Measurements from ENCODE around the gene PLD6.

The PLD6 gene

DNA sequence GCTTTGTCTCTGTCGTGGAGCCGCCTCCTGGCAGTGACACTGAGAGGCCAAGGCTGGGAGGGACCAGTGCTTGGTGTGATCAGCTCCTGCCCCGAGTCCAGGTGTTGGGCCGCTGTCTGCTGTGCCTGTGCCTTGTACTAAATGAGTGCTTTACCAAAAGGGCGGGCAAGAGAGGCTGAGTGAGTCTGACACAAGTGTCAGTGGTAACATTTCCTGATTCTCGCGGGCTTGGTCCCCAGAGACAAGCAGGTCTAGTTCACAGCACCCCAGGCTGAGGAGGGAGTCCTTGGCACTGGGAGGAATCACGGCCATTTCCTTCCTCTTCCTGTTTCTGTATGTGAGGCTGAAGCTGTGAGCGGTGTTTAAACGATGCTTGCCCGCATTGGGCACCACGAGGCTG, 30.2 kb downstream of the PLD6 start:
- CTCF ChIA-PET, result interaction anchor here (0.8 kb wide), 1 partner anchor 34 kb away, joined by 4 read pairs; no protein-coding TSS in a partner anchor
- no peak for TF ChIP-seq ARNT (IDR thresholded peaks at IDR 0.05)
- TF ChIP-seq SP1 (IDR thresholded peaks at IDR 0.05), result no peak
- TF ChIP-seq CTBP1 (IDR thresholded peaks at IDR 0.05; ENCODE audit: borderline replicate concordance), result no peak
- TF ChIP-seq ZNF384 (IDR thresholded peaks at IDR 0.05), result no peak
- no peak for TF ChIP-seq FOXA1 (IDR thresholded peaks at IDR 0.05)
- TF ChIP-seq SUZ12 (IDR thresholded peaks at IDR 0.05), result no peak
- no peak for TF ChIP-seq HDGF (IDR thresholded peaks at IDR 0.05; ENCODE audit: borderline replicate concordance)
- no peak for TF ChIP-seq FOXK2 (IDR thresholded peaks at IDR 0.05)
- TF ChIP-seq L3MBTL2 (conservative IDR thresholded peaks at IDR 0.05), result no peak
- TF ChIP-seq ELF4 (IDR thresholded peaks at IDR 0.05), result no peak
- TF ChIP-seq FOXM1 (IDR thresholded peaks at IDR 0.05; ENCODE audit: borderline replicate concordance), result no peak
- TF ChIP-seq LEF1 (IDR thresholded peaks at IDR 0.05; ENCODE audit: borderline replicate concordance), result no peak
- TF ChIP-seq BHLHE40 (IDR thresholded peaks at IDR 0.05; ENCODE audit: borderline replicate concordance), result no peak
- TF ChIP-seq TARDBP (IDR thresholded peaks at IDR 0.05), result no peak
- no peak for TF ChIP-seq PKNOX1 (IDR thresholded peaks at IDR 0.05)
- TF ChIP-seq NFRKB (IDR thresholded peaks at IDR 0.05), result no peak
- DNase-seq (ENCODE audit: extremely low spot score), result no peak
- POLR2A ChIA-PET, result interaction anchor here (0.5 kb wide), 1 partner anchor 124 kb away, joined by 3 read pairs; no protein-coding TSS in a partner anchor

DNA sequence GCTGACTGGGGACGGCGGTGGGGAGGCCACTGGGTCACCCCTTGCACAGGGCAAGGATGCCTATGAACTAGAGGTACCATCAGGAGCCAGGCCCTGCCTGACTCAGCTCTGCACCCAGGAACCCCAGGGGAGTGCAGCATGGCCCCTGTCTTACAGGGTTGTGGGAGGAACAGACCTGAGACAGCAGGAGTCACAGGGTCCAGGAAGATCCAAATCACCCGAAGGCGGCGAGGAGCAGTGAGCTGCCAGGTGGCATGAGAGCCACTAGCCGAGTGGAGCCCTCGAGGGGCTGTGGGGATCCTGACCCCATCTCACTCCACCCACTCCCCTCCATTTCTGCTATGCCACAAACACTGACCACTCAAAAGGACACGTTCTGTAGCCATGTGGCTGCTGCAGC, 30.8 kb downstream of the PLD6 start:
- TF ChIP-seq SUZ12 (IDR thresholded peaks at IDR 0.05) (no peak), FOXA1 (IDR thresholded peaks at IDR 0.05) (no peak), TARDBP (IDR thresholded peaks at IDR 0.05) (no peak), L3MBTL2 (conservative IDR thresholded peaks at IDR 0.05) (no peak), PKNOX1 (IDR thresholded peaks at IDR 0.05) (no peak), FOXK2 (IDR thresholded peaks at IDR 0.05) (no peak), LEF1 (IDR thresholded peaks at IDR 0.05; ENCODE audit: borderline replicate concordance) (no peak), ZNF384 (IDR thresholded peaks at IDR 0.05) (no peak), BHLHE40 (IDR thresholded peaks at IDR 0.05; ENCODE audit: borderline replicate concordance) (no peak), SP1 (IDR thresholded peaks at IDR 0.05) (no peak), ARNT (IDR thresholded peaks at IDR 0.05) (no peak), FOXM1 (IDR thresholded peaks at IDR 0.05; ENCODE audit: borderline replicate concordance) (no peak), CTBP1 (IDR thresholded peaks at IDR 0.05; ENCODE audit: borderline replicate concordance) (no peak), ELF4 (IDR thresholded peaks at IDR 0.05) (no peak), HDGF (IDR thresholded peaks at IDR 0.05; ENCODE audit: borderline replicate concordance) (no peak)
- ChIA-PET CTCF (no interaction called here), POLR2A (interaction anchor here (0.5 kb wide), 1 partner anchor 125 kb away, joined by 3 read pairs; no protein-coding TSS in a partner anchor)
- DNase-seq (ENCODE audit: extremely low spot score), result no peak

DNA sequence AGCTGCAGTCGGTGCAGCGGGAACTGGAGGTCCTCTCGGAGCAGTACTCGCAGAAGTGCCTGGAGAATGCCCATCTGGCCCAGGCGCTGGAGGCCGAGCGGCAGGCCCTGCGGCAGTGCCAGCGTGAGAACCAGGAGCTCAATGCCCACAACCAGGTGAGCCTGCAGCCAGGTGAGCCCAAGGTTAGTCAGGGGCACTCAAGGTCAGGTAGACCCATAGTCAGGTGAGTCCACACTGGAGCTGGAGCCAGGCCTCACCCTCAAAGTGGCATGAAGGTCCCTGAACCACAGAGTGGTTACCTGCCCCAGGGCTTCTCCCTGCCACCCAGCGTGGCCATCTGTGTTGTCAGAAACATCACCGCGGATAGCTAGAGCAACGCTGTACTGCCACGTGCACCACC, 32.2 kb downstream of the PLD6 start:
- POLR2A ChIA-PET, result no interaction called here

DNA sequence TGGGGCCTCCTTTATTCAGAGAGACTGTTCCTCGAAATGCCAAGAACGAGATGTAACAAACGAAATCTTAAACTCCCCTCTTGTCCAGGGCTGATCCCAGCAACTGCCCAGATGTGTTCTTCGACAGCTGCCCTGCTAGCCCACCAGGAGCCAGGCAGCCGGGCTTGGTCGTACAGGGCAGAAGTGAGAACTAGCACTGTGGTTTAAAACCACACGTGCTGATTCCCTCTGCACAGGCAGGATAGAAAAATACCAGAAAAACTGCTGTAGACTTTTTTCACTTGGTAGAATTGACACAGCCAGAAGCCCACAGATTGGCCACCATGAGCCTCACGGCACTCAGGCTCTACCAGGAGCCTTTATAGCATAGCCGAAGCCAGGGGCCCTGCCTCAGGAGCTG, 33.1 kb downstream of the PLD6 start:
- no peak for TF ChIP-seq TARDBP (IDR thresholded peaks at IDR 0.05)
- no peak for TF ChIP-seq SP1 (IDR thresholded peaks at IDR 0.05)
- no peak for TF ChIP-seq CTBP1 (IDR thresholded peaks at IDR 0.05; ENCODE audit: borderline replicate concordance)
- no peak for TF ChIP-seq FOXM1 (IDR thresholded peaks at IDR 0.05; ENCODE audit: borderline replicate concordance)
- TF ChIP-seq ARNT (IDR thresholded peaks at IDR 0.05), result no peak
- no peak for TF ChIP-seq L3MBTL2 (conservative IDR thresholded peaks at IDR 0.05)
- no peak for TF ChIP-seq SUZ12 (IDR thresholded peaks at IDR 0.05)
- no peak for TF ChIP-seq NFRKB (IDR thresholded peaks at IDR 0.05)
- no peak for TF ChIP-seq FOXK2 (IDR thresholded peaks at IDR 0.05)
- TF ChIP-seq PKNOX1 (IDR thresholded peaks at IDR 0.05), result no peak
- no peak for TF ChIP-seq BHLHE40 (IDR thresholded peaks at IDR 0.05; ENCODE audit: borderline replicate concordance)
- no peak for TF ChIP-seq FOXA1 (IDR thresholded peaks at IDR 0.05)
- no peak for TF ChIP-seq ELF4 (IDR thresholded peaks at IDR 0.05)
- TF ChIP-seq LEF1 (IDR thresholded peaks at IDR 0.05; ENCODE audit: borderline replicate concordance), result no peak
- no peak for TF ChIP-seq HDGF (IDR thresholded peaks at IDR 0.05; ENCODE audit: borderline replicate concordance)
- no peak for TF ChIP-seq ZNF384 (IDR thresholded peaks at IDR 0.05)
- CTCF ChIA-PET, result no interaction called here
- POLR2A ChIA-PET, result no interaction called here
- DNase-seq (ENCODE audit: extremely low spot score), result no peak

More for the DNA sequence above, 32.2 kb downstream of the PLD6 start:
- TF ChIP-seq TARDBP (IDR thresholded peaks at IDR 0.05), result no peak
- CTCF ChIA-PET, result interaction anchor here (1.3 kb wide), 1 partner anchor 32 kb away, joined by 3 read pairs; no protein-coding TSS in a partner anchor
- no peak for DNase-seq (ENCODE audit: extremely low spot score)

DNA sequence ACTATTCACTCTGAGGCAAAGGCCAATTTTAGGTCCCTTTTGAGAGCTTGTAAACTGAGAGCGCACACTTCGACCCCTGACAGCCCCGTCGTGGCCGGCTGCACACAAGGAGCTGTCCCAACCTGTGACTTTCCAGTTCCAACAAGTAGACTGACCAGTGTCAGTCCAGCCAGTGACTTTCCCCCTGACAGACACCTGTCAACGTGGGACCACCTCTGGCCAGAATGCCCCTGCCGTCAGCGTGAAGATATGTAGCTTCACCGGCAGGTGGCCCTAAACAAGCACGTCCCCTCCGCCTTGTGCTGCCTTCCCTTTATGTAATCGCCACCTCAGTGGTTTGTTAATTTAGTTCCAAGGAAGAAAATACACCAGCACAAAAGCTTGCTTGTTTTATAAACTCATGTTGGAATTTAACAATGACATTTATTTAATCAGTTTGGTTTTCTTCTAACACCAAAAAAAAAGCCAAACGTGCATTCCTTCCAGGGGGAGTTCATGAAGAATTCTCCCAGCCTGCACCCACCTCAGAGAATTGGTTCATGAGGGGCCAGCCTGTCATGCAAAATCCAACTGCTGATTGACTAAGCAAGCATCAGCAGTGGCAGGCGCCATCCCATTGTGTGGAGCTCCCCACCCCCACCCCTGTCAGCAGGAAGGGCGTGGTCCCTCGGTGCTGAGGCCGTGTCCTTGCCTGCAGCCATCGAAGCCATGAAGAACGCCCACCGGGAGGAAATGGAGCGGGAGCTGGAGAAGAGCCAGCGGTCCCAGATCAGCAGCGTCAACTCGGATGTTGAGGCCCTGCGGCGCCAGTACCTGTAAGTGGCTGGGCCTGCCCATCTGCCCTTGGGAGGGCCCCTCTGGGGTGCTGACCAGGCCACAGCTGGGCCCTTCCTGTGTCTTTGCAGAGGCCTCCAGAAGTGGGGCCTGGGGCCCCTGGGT, 33.9 kb downstream of the PLD6 start:
- POLR2A ChIA-PET, result interaction anchor here (0.9 kb wide), 1 partner anchor 9 kb away, joined by 3 read pairs; no protein-coding TSS in a partner anchor
- CTCF ChIA-PET, result interaction anchor here (1.0 kb wide), 1 partner anchor 30 kb away, joined by 5 read pairs; no protein-coding TSS in a partner anchor
- TF ChIP-seq ELF4 (IDR thresholded peaks at IDR 0.05) (no peak), SUZ12 (IDR thresholded peaks at IDR 0.05) (no peak), CTBP1 (IDR thresholded peaks at IDR 0.05; ENCODE audit: borderline replicate concordance) (no peak), PKNOX1 (IDR thresholded peaks at IDR 0.05) (no peak), HDGF (IDR thresholded peaks at IDR 0.05; ENCODE audit: borderline replicate concordance) (no peak), ARNT (IDR thresholded peaks at IDR 0.05) (no peak), BHLHE40 (IDR thresholded peaks at IDR 0.05; ENCODE audit: borderline replicate concordance) (no peak), FOXM1 (IDR thresholded peaks at IDR 0.05; ENCODE audit: borderline replicate concordance) (no peak), SP1 (IDR thresholded peaks at IDR 0.05) (no peak), L3MBTL2 (conservative IDR thresholded peaks at IDR 0.05) (no peak), ZNF384 (IDR thresholded peaks at IDR 0.05) (no peak), FOXK2 (IDR thresholded peaks at IDR 0.05) (no peak), NFRKB (IDR thresholded peaks at IDR 0.05) (no peak), FOXA1 (IDR thresholded peaks at IDR 0.05) (no peak), LEF1 (IDR thresholded peaks at IDR 0.05; ENCODE audit: borderline replicate concordance) (no peak), TARDBP (IDR thresholded peaks at IDR 0.05) (no peak)
- DNase-seq (ENCODE audit: extremely low spot score), result no peak

Data from HEK293T (cell line).